DND-41 (cell line): ENCODE measurements around the gene TAB2.

Experiments used
- ATAC-seq: fragments of 200-7000 bp; cut with Tn5 transposase; 3 replicates; pipeline ENCODE4 v1.9.1; 2021; ENCODE audit warnings: low read depth; ENCODE audit not compliant: insufficient read depth
- DNase-seq: peaks from one replicate; pipeline ENCODE4 v3.0.0-alpha.2; 2020
- H2AFZ ChIP-seq: 2 replicates; pipeline ENCODE4 v1.6.0; 2012; ENCODE audit warnings: low read depth, low read length
- H3K27ac ChIP-seq: 2 replicates; pipeline ENCODE4 v1.5.1; 2012; ENCODE audit warnings: low read length, inconsistent platforms
- H3K27me3 ChIP-seq: fragments of 200-600 bp; sonication (generic); 2 replicates; pipeline ENCODE4 v1.6.0; 2012; ENCODE audit warnings: low read length, mild to moderate bottlenecking, inconsistent platforms; ENCODE audit not compliant: insufficient read depth, poor library complexity
- H3K36me3 ChIP-seq: 2 replicates; pipeline ENCODE4 v1.5.1; 2012; ENCODE audit warnings: low read length, inconsistent platforms; ENCODE audit not compliant: insufficient read depth
- H3K4me1 ChIP-seq: 2 replicates; pipeline ENCODE4 v1.5.1; 2012; ENCODE audit warnings: mild to moderate bottlenecking, low read length; ENCODE audit not compliant: insufficient read depth
- H3K4me2 ChIP-seq: 2 replicates; pipeline ENCODE4 v1.6.0; 2012; ENCODE audit warnings: mild to moderate bottlenecking, moderate library complexity, low read length, inconsistent platforms; ENCODE audit not compliant: insufficient read depth
- H3K4me3 ChIP-seq, 2 experiments: fragments of 200-600 bp in 1 of 2; shearing (Covaris generic) in 1 of 2; 2 replicates each; pipeline ENCODE4 v1.5.1; 2012 to 2016; ENCODE audit warnings: inconsistent platforms in 2 of 2, low read length in 2 of 2, mild to moderate bottlenecking in 2 of 2, low read depth in 1 of 2, moderate library complexity in 1 of 2
- H3K79me2 ChIP-seq: 2 replicates; pipeline ENCODE4 v1.6.0; 2012; ENCODE audit warnings: low read length, inconsistent platforms; ENCODE audit not compliant: insufficient read depth
- H3K9ac ChIP-seq: 2 replicates; pipeline ENCODE4 v1.6.0; 2012; ENCODE audit warnings: low read depth, mild to moderate bottlenecking, inconsistent platforms, low read length, moderate library complexity
- H3K9me3 ChIP-seq: 2 replicates; pipeline ENCODE4 v1.5.1; 2012; ENCODE audit warnings: low read length, moderate library complexity, mild to moderate bottlenecking, inconsistent platforms; ENCODE audit not compliant: insufficient read depth, severe bottlenecking
- H4K20me1 ChIP-seq: 2 replicates; pipeline ENCODE4 v1.6.0; 2012; ENCODE audit warnings: low read length; ENCODE audit not compliant: insufficient read depth
- CTCF ChIP-seq: IDR thresholded peaks from 2 replicates; pipeline ENCODE4 v1.5.1; 2012; ENCODE audit warnings: borderline replicate concordance, low read length, moderate library complexity, mild to moderate bottlenecking; ENCODE audit not compliant: poor library complexity, severe bottlenecking; ENCODE audit errors: extremely low read depth
- EZH2 ChIP-seq: IDR thresholded peaks from 3 replicates; pipeline ENCODE4 v1.6.1; 2012; ENCODE audit warnings: borderline replicate concordance, low read depth, mild to moderate bottlenecking, moderate library complexity, low read length, inconsistent platforms; ENCODE audit not compliant: severe bottlenecking

TAB2 gene

GRCh38 chr6:149373511-149373910, 56.0 kb downstream of the TAB2 start:
- Histone ChIP-seq H3K27ac (no peak overlapping the region), H3K27me3 (no peaks in the 10 kb centered on the region), H3K36me3 (peaks cover 60% of the 10 kb centered on the region), H4K20me1 (peaks cover 21% of the 10 kb centered on the region), H3K79me2 (peaks cover 90% of the 10 kb centered on the region), H3K4me2 (no peak overlapping the region), H3K9me3 (no peaks in the 10 kb centered on the region), H3K9ac (no peak overlapping the region), H2AFZ (no peak overlapping the region), H3K4me1 (peaks cover 2% of the 10 kb centered on the region; the same call in 1 of the 2 replicates), H3K4me3 (no peak overlapping the region)
- DNase-seq (no peak), ATAC-seq (no peak)
- no peak for TF ChIP-seq EZH2
- no peak for TF ChIP-seq CTCF

DNA sequence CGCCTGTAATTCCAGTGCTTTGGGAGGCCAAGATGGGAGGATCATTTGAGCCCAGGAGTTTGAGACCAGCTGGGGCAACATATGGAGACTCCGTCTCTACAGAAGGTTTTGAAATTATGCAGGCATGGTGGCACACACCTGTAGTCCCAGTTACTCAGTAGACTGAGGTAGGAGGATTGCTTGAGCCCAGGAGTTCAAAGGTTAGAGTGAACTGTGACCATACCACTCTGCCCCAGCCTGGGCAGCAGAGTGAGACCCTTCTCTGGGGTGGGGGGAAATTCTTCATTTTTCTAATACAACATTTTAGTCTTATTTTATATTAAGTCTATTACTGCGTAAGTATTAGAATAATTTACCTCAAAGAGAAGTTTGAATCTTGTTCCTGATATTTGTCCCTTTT, 62.5 kb downstream of the TAB2 start:
- no peak overlapping the region for H3K4me3 ChIP-seq
- TF ChIP-seq EZH2: no peak
- TF ChIP-seq CTCF: no peak
- peaks cover 23% of the 10 kb centered on the region; the same call in 1 of the 2 replicates for H4K20me1 ChIP-seq
- no peak overlapping the region for H2AFZ ChIP-seq
- H3K27me3 ChIP-seq: no peaks in the 10 kb centered on the region
- no peak for ATAC-seq
- H3K36me3 ChIP-seq: peaks cover 71% of the 10 kb centered on the region
- H3K9me3 ChIP-seq: no peaks in the 10 kb centered on the region
- no peak overlapping the region for H3K27ac ChIP-seq
- DNase-seq: no peak
- peaks cover 75% of the 10 kb centered on the region for H3K79me2 ChIP-seq
- H3K4me2 ChIP-seq: no peak overlapping the region
- H3K4me1 ChIP-seq: no peaks in the 10 kb centered on the region; the same call in 1 of the 2 replicates
- H3K9ac ChIP-seq: no peak overlapping the region

DNA sequence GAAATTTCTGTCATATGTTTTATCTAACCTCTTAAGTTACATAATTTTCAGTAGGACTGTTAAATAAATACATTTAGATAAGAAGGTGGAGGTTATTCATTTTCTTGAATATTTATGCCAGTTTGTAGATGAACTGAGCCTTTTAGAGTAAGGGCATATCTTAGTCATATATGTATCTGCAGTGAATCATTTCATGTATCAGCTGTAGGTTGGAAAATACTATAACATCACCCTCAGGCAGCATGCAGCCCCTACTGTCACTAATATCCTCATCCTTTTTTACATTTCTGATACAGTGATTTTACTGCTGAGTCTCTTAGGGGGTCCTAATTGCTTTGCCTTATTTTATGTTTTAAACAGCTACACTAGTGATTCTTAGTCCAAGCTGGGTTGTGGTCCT, 63.0 kb downstream of the TAB2 start:
- Histone ChIP-seq H2AFZ (no peak overlapping the region), H3K27me3 (no peaks in the 10 kb centered on the region), H4K20me1 (peaks cover 23% of the 10 kb centered on the region; the same call in 1 of the 2 replicates), H3K4me1 (peaks cover 5% of the 10 kb centered on the region; the same call in 1 of the 2 replicates), H3K9ac (no peak overlapping the region), H3K27ac (no peak overlapping the region), H3K4me2 (no peak overlapping the region), H3K79me2 (peaks cover 76% of the 10 kb centered on the region), H3K4me3 (no peak overlapping the region), H3K36me3 (peaks cover 75% of the 10 kb centered on the region), H3K9me3 (no peaks in the 10 kb centered on the region)
- TF ChIP-seq CTCF (no peak), EZH2 (no peak)
- ATAC-seq (no peak), DNase-seq (no peak)

- ATAC-seq (no peak), DNase-seq (no peak)
- Histone ChIP-seq H3K4me1 (peaks cover 15% of the 10 kb centered on the region), H3K27me3 (no peaks in the 10 kb centered on the region), H2AFZ (no peak overlapping the region), H3K9me3 (no peaks in the 10 kb centered on the region), H3K36me3 (peaks cover 75% of the 10 kb centered on the region), H3K4me2 (no peak overlapping the region), H4K20me1 (peaks cover 14% of the 10 kb centered on the region; the same call in 1 of the 2 replicates), H3K27ac (no peak overlapping the region), H3K79me2 (peaks cover 82% of the 10 kb centered on the region), H3K4me3 (no peak overlapping the region), H3K9ac (no peak overlapping the region)
- no peak for TF ChIP-seq CTCF
- TF ChIP-seq EZH2: no peak
Measured at GRCh38 chr6:149383371-149383770, 65.9 kb downstream of the TAB2 start.
